Measurements from ENCODE around the gene MICALL2. TPM values are rescaled to one million over a fixed set of nuclear protein-coding genes. Genes with fewer than 3 reads are reported as not detected.

Gene MICALL2
- polyA plus RNA-seq, 1 donor from 2014 or later, result 12.8 TPM

GRCh38 chr7:1475393-1475792, 16.1 kb upstream of the MICALL2 start:
- Histone ChIP-seq H3K27me3 (ENCODE audit: insufficient read depth, low read depth, low read length) (no peaks in the 10 kb centered on the region), H3F3A (ENCODE audit: insufficient read depth, low read length, poor library complexity, severe bottlenecking) (no peaks in the 10 kb centered on the region), H3K36me3 (ENCODE audit: insufficient read depth, low read length) (no peaks in the 10 kb centered on the region), H3K4me3 (ENCODE audit: low read length) (no peak overlapping the region), H4K20me1 (ENCODE audit: insufficient read depth) (no peaks in the 10 kb centered on the region), H3K9me3 (ENCODE audit: low read length) (no peaks in the 10 kb centered on the region), H3K9ac (ENCODE audit: low read length) (no peak overlapping the region), H3K27ac (ENCODE audit: low read length) (no peak overlapping the region), H3K4me2 (ENCODE audit: low read length) (no peak overlapping the region), H2AFZ (ENCODE audit: low read depth, low read length) (no peak overlapping the region), H3K9me2 (ENCODE audit: insufficient read depth, low read length) (no peaks in the 10 kb centered on the region), H3K79me2 (replicated peaks; ENCODE audit: insufficient read depth, low read length) (no peaks in the 10 kb centered on the region)
- TF ChIP-seq CTCF (IDR thresholded peaks at IDR 0.05; ENCODE audit: poor library complexity, severe bottlenecking), result no peak
- no peak for TF ChIP-seq SMC3 (conservative IDR thresholded peaks at IDR 0.05; ENCODE audit: poor library complexity)
- TF ChIP-seq MXI1 (conservative IDR thresholded peaks at IDR 0.05; ENCODE audit: poor library complexity, severe bottlenecking), result no peak
- TF ChIP-seq EZH2 (IDR thresholded peaks at IDR 0.05; ENCODE audit: borderline replicate concordance, insufficient read depth, low read length, poor library complexity, severe bottlenecking), result no peak
- no peak for TF ChIP-seq TAF1 (IDR thresholded peaks at IDR 0.05; ENCODE audit: low read depth)
- no peak for TF ChIP-seq EP300 (conservative IDR thresholded peaks at IDR 0.05; ENCODE audit: poor library complexity, severe bottlenecking)
- no peak for TF ChIP-seq POLR2AphosphoS5 (IDR thresholded peaks at IDR 0.05)
- TF ChIP-seq RAD21 (conservative IDR thresholded peaks at IDR 0.05), result no peak
- no peak for TF ChIP-seq REST (IDR thresholded peaks at IDR 0.05; ENCODE audit: borderline replicate concordance)

GRCh38 chr7:1474736-1475135, 15.5 kb upstream of the MICALL2 start:
- no peak for TF ChIP-seq TAF1 (IDR thresholded peaks at IDR 0.05; ENCODE audit: low read depth)
- TF ChIP-seq EP300 (conservative IDR thresholded peaks at IDR 0.05; ENCODE audit: poor library complexity, severe bottlenecking), result no peak
- TF ChIP-seq EZH2 (IDR thresholded peaks at IDR 0.05; ENCODE audit: borderline replicate concordance, insufficient read depth, low read length, poor library complexity, severe bottlenecking), result no peak
- no peak for TF ChIP-seq MXI1 (conservative IDR thresholded peaks at IDR 0.05; ENCODE audit: poor library complexity, severe bottlenecking)
- TF ChIP-seq CTCF (IDR thresholded peaks at IDR 0.05; ENCODE audit: poor library complexity, severe bottlenecking), result no peak
- no peak for TF ChIP-seq REST (IDR thresholded peaks at IDR 0.05; ENCODE audit: borderline replicate concordance)
- no peak for TF ChIP-seq POLR2AphosphoS5 (IDR thresholded peaks at IDR 0.05)
- no peak for TF ChIP-seq RAD21 (conservative IDR thresholded peaks at IDR 0.05)
- no peak for TF ChIP-seq SMC3 (conservative IDR thresholded peaks at IDR 0.05; ENCODE audit: poor library complexity)
- no peaks in the 10 kb centered on the region for H3K79me2 ChIP-seq (replicated peaks; ENCODE audit: insufficient read depth, low read length)
- H3K9ac ChIP-seq (ENCODE audit: low read length), result no peak overlapping the region
- no peak overlapping the region for H3K4me2 ChIP-seq (ENCODE audit: low read length)
- no peaks in the 10 kb centered on the region for H3F3A ChIP-seq (ENCODE audit: insufficient read depth, low read length, poor library complexity, severe bottlenecking)
- no peaks in the 10 kb centered on the region for H3K27me3 ChIP-seq (ENCODE audit: insufficient read depth, low read depth, low read length)
- no peak overlapping the region for H2AFZ ChIP-seq (ENCODE audit: low read depth, low read length)
- H4K20me1 ChIP-seq (ENCODE audit: insufficient read depth), result no peaks in the 10 kb centered on the region
- H3K36me3 ChIP-seq (ENCODE audit: insufficient read depth, low read length), result no peaks in the 10 kb centered on the region
- no peak overlapping the region for H3K27ac ChIP-seq (ENCODE audit: low read length)
- H3K9me3 ChIP-seq (ENCODE audit: low read length), result no peaks in the 10 kb centered on the region
- no peak overlapping the region for H3K4me3 ChIP-seq (ENCODE audit: low read length)
- H3K9me2 ChIP-seq (ENCODE audit: insufficient read depth, low read length), result no peaks in the 10 kb centered on the region

Measured in neural cell (in vitro differentiated cells).